GM12878 (cell line): Measurements from ENCODE around the gene DAZAP2. TPM values are rescaled to one million over a fixed set of nuclear protein-coding genes. Genes with fewer than 3 reads are reported as not detected.
"Not testable (repeated sequence)": the region's sequence is repeated elsewhere in the genome, so short reads cannot be mapped to it uniquely, and the experiment has no call there.

ENCODE experiments used
- ATAC-seq: fragments of 200-7000 bp; cut with Tn5 transposase; 3 replicates; pipeline ENCODE4 v1.9.1; 2020; ENCODE audit warnings: mild to moderate bottlenecking, moderate library complexity
- BruUV-seq: library from RNA; stranded (reverse); fragments of 400-500 nt; replicated peaks from 2 replicates; lab custom pipeline; 2021; lab: Mats Ljungman, UMichigan
- CTCF ChIA-PET: fragments of 300-600 bp; sonication (Branson Sonifier 250); formaldehyde crosslinking; extraction: SDS; loops from one replicate; lab custom pipeline; 2021; ENCODE audit warnings: inconsistent platforms; lab: Yijun Ruan, JAX
- POLR2A ChIA-PET: fragments of 350-600 bp; formaldehyde crosslinking; extraction: SDS; loops from one replicate; lab custom pipeline; 2021; ENCODE audit warnings: inconsistent platforms; lab: Charles Lee
- RAD21 ChIA-PET: fragments of 300-600 bp; sonication (Branson Sonifier 250); formaldehyde crosslinking; loops from one replicate; lab custom pipeline; 2023; ENCODE audit warnings: antibody characterized with exemption; ENCODE audit not compliant: unreplicated experiment; lab: Charles Lee
- SMC1A ChIA-PET: fragments of 300-600 bp; sonication (Branson Sonifier 250); formaldehyde crosslinking; loops from one replicate; lab custom pipeline; 2023; ENCODE audit not compliant: unreplicated experiment, uncharacterized antibody; lab: Charles Lee
- DNase-seq: peaks from one replicate; pipeline ENCODE4 v3.0.0-alpha.2; 2011; ENCODE audit warnings: low read depth, low spot score
- FAIRE-seq: peaks from 3 replicates; lab custom pipeline; 2011; peaks lifted over from hg19 to GRCh38; lab: Jason Lieb, UNC
- H2AFZ ChIP-seq: 2 replicates; pipeline ENCODE4 v1.6.0; 2011; ENCODE audit warnings: low read depth, low read length, control low read depth; ENCODE audit not compliant: control insufficient read depth
- H3K27ac ChIP-seq: 2 replicates; pipeline ENCODE4 v1.5.1; 2011; ENCODE audit warnings: control low read depth; ENCODE audit not compliant: control insufficient read depth, insufficient read depth
- H3K27me3 ChIP-seq, 2 experiments: replicated peaks in 1 of 2; 2 replicates each; pipeline versions ENCODE4 v1.6.0 to v1.6.1; 2011; ENCODE audit warnings: low read length in 1 of 2; ENCODE audit not compliant: control insufficient read depth in 2 of 2, insufficient read depth in 2 of 2
- H3K36me3 ChIP-seq, 2 experiments: 2 replicates each; pipeline ENCODE4 v1.5.1; 2011; ENCODE audit warnings: low read length in 1 of 2; ENCODE audit not compliant: control insufficient read depth in 2 of 2, insufficient read depth in 2 of 2
- H3K4me1 ChIP-seq: 2 replicates; pipeline ENCODE4 v1.6.1; 2011; ENCODE audit warnings: mild to moderate bottlenecking, low read length, moderate library complexity, mixed read lengths; ENCODE audit not compliant: control insufficient read depth, insufficient read depth
- H3K4me2 ChIP-seq: 2 replicates; pipeline ENCODE4 v1.6.0; 2011; ENCODE audit warnings: control low read depth; ENCODE audit not compliant: control insufficient read depth, insufficient read depth
- H3K4me3 ChIP-seq: fragments of 200-600 bp; sonication (generic); 2 replicates; pipeline ENCODE4 v1.5.1; 2016
- H3K79me2 ChIP-seq: 2 replicates; pipeline ENCODE4 v1.6.0; 2011; ENCODE audit warnings: low read length; ENCODE audit not compliant: control insufficient read depth, insufficient read depth
- H3K9ac ChIP-seq: 2 replicates; pipeline ENCODE4 v1.8.0; 2011; ENCODE audit warnings: low read length, control low read depth, mixed read lengths; ENCODE audit not compliant: control insufficient read depth, insufficient read depth
- H3K9me3 ChIP-seq: replicated peaks from 3 replicates; pipeline ENCODE4 v1.5.1; 2011; ENCODE audit warnings: mild to moderate bottlenecking, low read length; ENCODE audit not compliant: control insufficient read depth, insufficient read depth
- H4K20me1 ChIP-seq: 2 replicates; pipeline ENCODE4 v1.6.0; 2011; ENCODE audit not compliant: control insufficient read depth, insufficient read depth
- BRCA1 ChIP-seq: IDR thresholded peaks from 2 replicates; pipeline ENCODE4 v1.6.1; 2011; ENCODE audit warnings: low read depth, low read length, improper control_type of control experiment
- CEBPB ChIP-seq, 2 experiments: fragments of 150-350 bp in 1 of 2; IDR thresholded peaks; 2 replicates each; pipeline ENCODE4 v1.6.1; 2012 to 2014; ENCODE audit warnings: low read depth in 2 of 2, low read length in 2 of 2, borderline replicate concordance in 1 of 2, inconsistent platforms in 1 of 2
- E2F8 ChIP-seq: fragments of 450-650 bp; IDR thresholded peaks from 2 replicates; pipeline ENCODE4 v1.6.1; 2018; ENCODE audit warnings: mild to moderate bottlenecking, low read depth, moderate library complexity; ENCODE audit not compliant: partially characterized antibody
- MTA3 ChIP-seq: IDR thresholded peaks from 2 replicates; pipeline ENCODE4 v1.6.1; 2012; ENCODE audit warnings: low read length, inconsistent platforms, borderline replicate concordance
- RAD21 ChIP-seq: IDR thresholded peaks from 2 replicates; pipeline ENCODE4 v1.6.1; 2011; ENCODE audit warnings: mild to moderate bottlenecking, low read depth, low read length, moderate library complexity; ENCODE audit not compliant: insufficient read depth
- REST ChIP-seq: IDR thresholded peaks from 2 replicates; pipeline ENCODE4 v1.6.1; 2012; ENCODE audit warnings: mild to moderate bottlenecking, low read depth, low read length
- SP1 ChIP-seq: IDR thresholded peaks from one replicate; pipeline ENCODE4 v1.6.1; 2011; ENCODE audit warnings: low read depth, low read length
- SREBF2 ChIP-seq: IDR thresholded peaks from 2 replicates; pipeline ENCODE4 v1.6.1; 2012; ENCODE audit warnings: mild to moderate bottlenecking, low read length
- TARDBP ChIP-seq: IDR thresholded peaks from 2 replicates; pipeline ENCODE4 v1.6.1; 2016; ENCODE audit warnings: borderline replicate concordance
- YBX1 ChIP-seq: fragments of 450-650 bp; IDR thresholded peaks from 2 replicates; pipeline ENCODE4 v1.6.1; 2016; ENCODE audit warnings: antibody characterized with exemption
- ZBED1 ChIP-seq: IDR thresholded peaks from 2 replicates; pipeline ENCODE4 v1.6.1; 2016; ENCODE audit warnings: borderline replicate concordance
- ZNF217 ChIP-seq: fragments of 450-650 bp; IDR thresholded peaks from 2 replicates; pipeline ENCODE4 v1.6.1; 2017; ENCODE audit warnings: antibody characterized with exemption, mild to moderate bottlenecking
- WGBS: methylation state at CpG from one replicate; pipeline ENCODE4 v1.1.6; 2016; ENCODE audit warnings: low lambda C conversion rate; ENCODE audit not compliant: insufficient replicate concordance, insufficient coverage; ENCODE audit errors: missing lambda C conversion rate; 5-methylcytosine and 5-hydroxymethylcytosine counted together
- in situ Hi-C: fragments of 300-500 bp; cut with MboI; formaldehyde crosslinking; loops from 9 replicates; pipeline ENCODE4 v1.14.3; 2018; ENCODE audit warnings: mixed read lengths
- intact Hi-C: fragments of 100-400 bp; cut with micrococcal nuclease; formaldehyde crosslinking; loops from one replicate; pipeline ENCODE4 v1.14.2; 2022; ENCODE audit not compliant: unreplicated experiment
- polyA plus RNA-seq, 11 experiments: library from polyadenylated mRNA; depleted of rRNA in 4 of 11; unstranded in 6 of 11; stranded (reverse) in 5 of 11; fragments of >200 nt; fragmentation: Nextera tagmentation in 4 of 11; fragmentation: Illumina TruSeq in 1 of 11; extraction: Ambion mirVana in 4 of 11; extraction: Trizol in 1 of 11; gene quantifications; 1 replicate in 1 of 11; 2 replicates in 10 of 11; pipeline versions ENCODE4 v1.2.1 to v1.2.3, GENCODE V29; 2011 to 2016; ENCODE audit warnings: inconsistent platforms in 2 of 11, missing spikeins in 2 of 11, low read depth in 1 of 11
- total RNA-seq, 4 experiments: library from RNA; depleted of rRNA in 3 of 4; stranded (reverse); fragments of >200 nt in 3 of 4; fragmentation: Illumina TruSeq in 1 of 4; extraction: Trizol in 1 of 4; gene quantifications; 2 replicates each; pipeline versions ENCODE4 v1.2.1 to v1.2.3, GENCODE V29; 2013 to 2021

Gene DAZAP2
- total and polyA plus RNA-seq, 10 of the 15 experiments (the other 5 are each of a cell fraction or from before 2014, with no cell fraction given), result 71.0 to 267 (median 158) TPM

- BruUV-seq, RAD21 ChIA-PET, H3K9ac ChIP-seq, ATAC-seq, H3K4me1 ChIP-seq, H3K79me2 ChIP-seq, H3K27me3 ChIP-seq, H3K4me2 ChIP-seq, H2AFZ ChIP-seq, H3K27ac ChIP-seq, FAIRE-seq, CTCF ChIA-PET, H3K9me3 ChIP-seq, H3K4me3 ChIP-seq, intact Hi-C loops, H3K36me3 ChIP-seq, H4K20me1 ChIP-seq, in situ Hi-C loops, DNase-seq: not testable (repeated sequence)
- WGBS, result 83% methylated on average over 2 of the region's 5 CpGs
- ChIA-PET SMC1A (interaction anchor here (1.3 kb wide), 1 partner anchor 9 kb away, joined by 5 read pairs; no protein-coding TSS in a partner anchor), POLR2A (interaction anchor here (0.5 to 0.8 kb wide), 3 partner anchors 11 to 156 kb away, joined by 3 to 4 read pairs (median 4); no protein-coding TSS in a partner anchor)
Observed at GRCh38 chr12:51227112-51227511, 11.5 kb upstream of the DAZAP2 start.

GRCh38 chr12:51227962-51228361, 10.7 kb upstream of the DAZAP2 start:
- H3K27ac ChIP-seq, result no peak overlapping the region
- H3K27me3 ChIP-seq, result no peaks in the 10 kb centered on the region
- H3K4me2 ChIP-seq, result no peak overlapping the region
- no peaks in the 10 kb centered on the region for H3K4me1 ChIP-seq
- no peak overlapping the region for H2AFZ ChIP-seq
- intact Hi-C loops (no loop called here), in situ Hi-C loops (no loop called here)
- RAD21 ChIA-PET, result no interaction called here
- DNase-seq (no peak), ATAC-seq (no peak), FAIRE-seq (no peak)
- no peak overlapping the region for H3K9ac ChIP-seq
- no peaks in the 10 kb centered on the region for H3K9me3 ChIP-seq
- POLR2A ChIA-PET, result interaction anchor here (0.7 kb wide), 1 partner anchor 12 kb away, joined by 4 read pairs; no protein-coding TSS in a partner anchor
- no peaks in the 10 kb centered on the region for H3K36me3 ChIP-seq
- SMC1A ChIA-PET, result no interaction called here
- H3K4me3 ChIP-seq, result no peak overlapping the region
- CTCF ChIA-PET, result interaction anchor here (1.2 kb wide), 1 partner anchor 113 kb away, joined by 5 read pairs; no protein-coding TSS in a partner anchor
- no peaks in the 10 kb centered on the region for H3K79me2 ChIP-seq
- no TSS peak for BruUV-seq
- H4K20me1 ChIP-seq, result no peaks in the 10 kb centered on the region
- 88% methylated on average over 1 of the region's 1 CpG for WGBS
- TF ChIP-seq RAD21 (no peak), TARDBP (no peak), YBX1 (no peak), ZBED1 (no peak), E2F8 (no peak), BRCA1 (no peak), SP1 (no peak), ZNF217 (no peak), SREBF2 (no peak), CEBPB (IDR thresholded peaks at IDR 0.05; ENCODE audit: borderline replicate concordance in 1 of 2, low read depth in 2 of 2, low read length in 2 of 2) (no peak), MTA3 (no peak), REST (no peak)
